HPDE6-E6E7 (cell line): ENCODE data around the gene POLR2J2.
"Not testable (repeated sequence)": the region's sequence is repeated elsewhere in the genome, so short reads cannot be mapped to it uniquely, and the experiment has no call there.

Source experiments
- DNase-seq: peaks from one replicate; pipeline ENCODE4 v3.0.0; 2011; ENCODE audit warnings: missing footprints; ENCODE audit errors: extremely low spot score

The POLR2J2 gene

DNA sequence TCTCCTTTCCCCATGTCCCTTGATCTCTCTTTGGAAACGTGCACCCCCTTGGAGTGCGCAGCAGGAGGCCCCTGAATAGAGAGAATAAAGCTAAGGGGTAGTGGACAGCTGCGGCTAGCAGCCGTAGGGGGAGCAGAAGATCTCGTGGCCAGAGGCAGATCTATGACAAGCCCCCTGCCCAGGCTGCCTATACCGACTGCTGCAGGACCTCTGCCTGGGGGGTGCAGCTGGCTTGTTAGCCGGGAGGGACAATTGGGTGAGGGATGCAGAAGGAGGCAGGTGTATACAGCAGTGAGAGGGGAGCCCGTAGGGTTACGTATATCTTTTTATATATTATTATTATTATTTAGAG is 469 bp upstream of the POLR2J2 start:
- DNase-seq = not testable (repeated sequence)

DNA sequence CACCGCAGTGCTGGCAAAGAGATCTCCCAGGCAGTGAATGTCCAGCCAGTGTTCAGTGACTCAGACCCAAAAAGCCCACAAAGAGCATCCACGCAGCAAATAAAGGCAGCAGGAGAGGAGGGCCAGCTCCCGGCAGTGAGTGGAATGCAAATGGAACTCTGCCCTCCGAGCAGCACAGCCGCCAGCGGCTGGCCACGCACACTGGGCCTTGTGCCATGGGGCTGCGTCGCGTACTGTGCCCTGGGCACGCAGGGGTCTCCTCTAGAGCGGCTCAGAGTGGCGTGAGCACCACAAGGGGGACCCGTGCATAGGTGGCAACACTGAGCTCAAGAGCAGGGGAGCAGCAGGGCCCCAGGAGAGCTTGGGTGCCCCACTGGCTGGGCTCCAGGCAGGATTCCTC is 3.9 kb downstream of the POLR2J2 start:
- not testable (repeated sequence) for DNase-seq

- not testable (repeated sequence) for DNase-seq
These were observed 4.6 kb downstream of the POLR2J2 start for GRCh38 chr7:102666850-102667249.

- DNase-seq = not testable (repeated sequence)
These were observed 6.7 kb downstream of the POLR2J2 start for GRCh38 chr7:102664765-102665164.

DNA sequence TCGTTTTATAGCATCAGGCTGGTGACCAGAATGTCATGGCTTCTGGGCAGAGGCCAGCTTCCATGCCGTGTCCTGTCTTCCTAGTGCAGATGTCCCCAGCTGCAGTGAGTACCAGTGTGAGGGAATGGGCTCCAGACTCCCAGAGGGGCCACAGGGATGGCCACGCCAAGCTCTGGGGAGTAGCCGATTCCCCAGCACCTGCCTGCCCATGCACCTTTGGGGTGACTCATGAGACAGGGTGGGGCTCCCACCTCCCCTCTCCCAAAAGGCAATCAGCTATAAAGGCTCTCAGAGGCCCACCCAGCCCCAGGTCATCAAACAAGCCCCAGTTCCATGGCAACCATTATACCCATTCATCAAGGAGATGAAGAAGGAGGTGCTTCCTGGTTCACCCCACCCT is 21.5 kb downstream of the POLR2J2 start, which contains the start of gene SPDYE2B:
Gene SPDYE2B (plus strand): TSS at position 396 of the 400 bp plus-strand sequence. CDS start 2,030 bp downstream, outside the sequence.
- DNase-seq = not testable (repeated sequence)

- not testable (repeated sequence) for DNase-seq
These were observed 23.6 kb downstream of the POLR2J2 start for GRCh38 chr7:102647813-102648212.

DNA sequence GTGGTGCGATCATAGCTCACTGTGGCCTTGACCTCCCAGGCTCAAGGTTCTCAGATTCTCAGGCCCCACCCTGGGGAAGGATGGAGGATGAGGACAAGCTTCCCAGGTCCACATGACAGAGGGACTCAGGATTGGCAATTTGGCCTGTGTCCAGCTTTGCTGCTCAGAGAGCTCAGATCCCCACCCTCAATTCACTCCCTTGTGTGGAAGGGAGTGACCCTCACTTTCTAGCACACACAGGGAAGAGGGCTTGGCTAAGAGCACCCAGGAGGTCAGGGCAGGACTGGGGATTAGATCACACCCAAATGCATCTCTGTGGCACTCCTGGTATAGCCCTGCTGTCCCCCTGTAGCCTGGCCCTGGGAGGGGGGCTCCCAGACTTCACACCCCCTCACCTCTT is 28.1 kb downstream of the POLR2J2 start:
- DNase-seq = not testable (repeated sequence)

DNA sequence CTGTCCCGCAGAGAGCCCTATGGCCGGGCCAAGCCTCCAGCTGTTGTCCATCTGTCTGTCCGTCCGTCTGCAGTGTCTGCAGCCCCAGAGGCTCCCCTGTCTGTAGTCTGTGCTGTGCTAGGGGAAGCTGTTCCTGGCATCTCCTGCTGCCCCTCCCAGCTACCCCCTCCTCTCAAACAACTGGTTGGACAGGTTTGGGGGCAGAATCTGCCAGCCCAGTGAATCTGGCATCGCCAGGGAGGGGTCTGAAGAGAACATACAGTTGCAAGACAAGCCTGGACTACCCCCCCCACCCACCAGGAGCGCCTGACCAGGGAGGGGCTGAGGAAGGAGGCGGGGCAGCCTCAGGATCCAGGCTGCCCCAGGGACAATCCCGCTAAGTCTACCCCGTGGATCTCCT is 28.8 kb downstream of the POLR2J2 start, which contains the start of gene UPK3BL1:
Gene UPK3BL1 (minus strand): TSS at position 101 of the 400 bp plus-strand sequence. CDS start 50 bp downstream, at position 51.
- DNase-seq = not testable (repeated sequence)

DNA sequence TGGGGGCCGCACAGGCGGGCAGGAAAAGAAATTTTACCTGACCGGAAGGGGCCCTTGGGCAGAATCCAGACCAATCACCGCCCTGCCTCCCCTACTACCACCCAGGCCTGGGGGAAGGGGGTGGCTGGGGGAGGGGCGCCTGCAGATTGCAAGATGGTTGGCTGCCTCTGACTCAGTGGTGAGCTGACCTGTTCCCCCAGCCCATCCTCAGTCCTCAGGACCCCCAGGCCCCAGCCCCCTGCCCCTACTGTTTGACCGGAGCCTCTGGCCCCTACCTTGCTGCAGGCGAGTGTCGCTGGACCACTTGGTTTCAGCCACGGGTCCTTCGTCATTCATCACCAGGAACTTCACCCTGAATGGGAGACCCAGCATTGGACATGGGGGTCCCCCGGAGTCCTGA is 32.6 kb downstream of the POLR2J2 start:
- DNase-seq = not testable (repeated sequence)

DNA sequence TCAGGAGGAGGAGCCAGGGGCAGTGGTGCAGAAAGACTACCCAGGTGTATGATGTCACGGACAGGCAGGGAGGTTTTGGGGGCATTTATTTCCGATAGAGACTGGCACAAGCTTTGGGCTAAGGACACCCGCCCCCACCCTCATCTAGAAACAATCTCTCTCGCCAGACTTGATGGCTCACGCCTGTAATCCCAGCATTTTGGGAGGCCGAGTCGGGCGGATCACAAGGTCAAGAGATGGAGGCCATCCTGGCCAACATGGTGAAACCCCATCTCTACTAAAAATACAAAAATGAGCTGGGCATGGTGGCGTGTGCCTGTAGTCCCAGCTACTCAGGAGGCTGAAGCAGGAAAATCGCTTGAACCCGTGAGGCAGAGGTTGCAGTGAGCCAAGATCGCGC is 34.5 kb downstream of the POLR2J2 start:
- DNase-seq = not testable (repeated sequence)

- DNase-seq = not testable (repeated sequence)
These were observed 36.1 kb downstream of the POLR2J2 start for GRCh38 chr7:102635354-102635753.

DNA sequence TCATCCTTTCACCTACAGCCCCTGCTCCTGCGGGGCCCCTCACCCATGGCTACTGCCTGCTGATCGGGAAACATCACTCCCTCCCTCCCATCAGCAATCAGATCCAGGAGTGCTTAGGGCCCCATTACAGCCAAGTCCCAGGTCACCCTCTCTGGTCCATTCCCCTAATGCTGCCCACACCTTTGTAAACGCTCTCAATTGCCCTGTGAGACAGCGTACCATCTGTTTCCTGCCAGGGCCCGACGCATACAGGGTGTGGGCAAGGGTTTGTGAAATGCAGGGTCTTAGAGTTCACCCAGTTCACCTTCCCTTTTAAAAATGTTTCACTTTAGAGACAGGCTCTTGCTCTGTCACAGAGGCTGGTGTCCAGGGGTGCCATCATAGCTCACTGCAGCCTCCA is 37.2 kb downstream of the POLR2J2 start:
- DNase-seq = not testable (repeated sequence)

DNA sequence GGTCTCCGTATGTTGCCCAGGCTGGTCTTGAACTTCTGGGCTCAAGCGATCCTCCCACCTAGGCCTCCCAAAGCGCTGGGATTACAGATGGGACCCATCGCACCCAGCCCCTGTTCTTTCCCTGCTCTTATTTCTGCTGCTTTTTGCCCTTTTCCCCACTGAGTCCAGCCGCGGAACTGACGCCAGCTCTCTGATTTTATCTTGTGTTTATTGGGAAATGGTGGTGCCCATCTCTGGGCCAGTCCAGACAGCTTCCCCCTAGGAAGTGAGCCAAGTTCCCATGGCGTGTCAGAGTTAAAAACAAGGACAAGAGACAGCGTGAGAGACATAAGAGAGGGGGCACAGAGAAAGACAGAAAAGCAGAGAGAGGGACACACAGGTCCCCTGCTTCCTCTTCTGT is 40.8 kb downstream of the POLR2J2 start:
- DNase-seq = not testable (repeated sequence)

- DNase-seq = not testable (repeated sequence)
These were observed 44.1 kb downstream of the POLR2J2 start for GRCh38 chr7:102627271-102627904.

GRCh38 chr7:102618122-102618521 is 53.3 kb downstream of the POLR2J2 start:
- not testable (repeated sequence) for DNase-seq

DNA sequence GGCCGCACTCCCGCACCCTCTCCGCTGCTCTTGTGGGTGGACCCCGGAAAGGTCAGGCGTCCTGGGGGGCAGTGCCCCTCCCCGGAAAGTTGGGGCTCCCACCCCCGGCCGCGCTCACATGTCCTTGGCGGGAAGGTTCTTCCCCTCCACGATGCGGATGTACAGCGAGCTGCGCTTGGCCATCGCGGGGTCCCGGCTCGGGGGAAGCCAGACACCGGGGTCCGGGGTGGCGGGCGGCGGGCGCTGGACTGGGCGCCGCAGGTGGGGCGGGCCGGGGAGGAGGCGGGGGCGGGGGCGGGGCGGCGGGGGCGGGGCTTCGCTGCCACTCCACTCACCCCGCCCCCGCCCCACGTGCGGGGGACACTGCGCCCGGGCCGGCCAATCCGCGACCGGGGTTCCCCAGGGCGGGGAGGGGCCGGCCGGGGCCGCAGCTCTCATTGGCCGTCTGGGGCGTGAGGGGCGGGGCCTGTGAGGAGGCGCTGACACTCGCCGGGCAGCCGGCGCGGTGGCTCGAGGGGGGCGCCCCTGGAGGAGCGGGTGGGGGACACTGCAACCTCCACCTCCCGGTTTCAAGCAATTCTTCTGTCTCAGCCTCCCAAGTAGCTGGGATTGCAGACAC is 54.8 kb downstream of the POLR2J2 start, which contains the start of gene RASA4:
Gene RASA4 (minus strand): TSS at position 250 of the 619 bp plus-strand sequence. CDS start 67 bp downstream, at position 183.
- DNase-seq = not testable (repeated sequence)
